Liver (tissue), 9 donors: ENCODE data around the gene MAN1A2. TPM values are rescaled to one million over a fixed set of nuclear protein-coding genes. Genes with fewer than 3 reads are reported as not detected.

Experiments
- DNase-seq: peaks from one replicate; pipeline ENCODE4 v3.0.0-alpha.2; 2017; ENCODE audit warnings: low spot score
- H3K27ac ChIP-seq, 2 donors: one replicate each; pipeline ENCODE4 v1.7.0; 2013; ENCODE audit warnings: inconsistent platforms in 2 of 2, low read length in 2 of 2, control low read depth in 1 of 2, low read depth in 1 of 2, mild to moderate bottlenecking in 1 of 2
- H3K27me3 ChIP-seq, 4 donors: one replicate each; pipeline versions ENCODE4 v1.6.1 to v1.7.0; 2013; ENCODE audit warnings: low read length in 3 of 4, inconsistent platforms in 1 of 4, mild to moderate bottlenecking in 1 of 4, moderate library complexity in 1 of 4; ENCODE audit not compliant: control insufficient read depth in 4 of 4, insufficient read depth in 4 of 4
- H3K36me3 ChIP-seq, 4 donors: one replicate each; pipeline versions ENCODE4 v1.6.1 to v1.7.0; 2013; ENCODE audit warnings: low read length in 3 of 4, mild to moderate bottlenecking in 3 of 4, low read depth in 1 of 4, moderate library complexity in 1 of 4; ENCODE audit not compliant: control insufficient read depth in 4 of 4, insufficient read depth in 3 of 4
- H3K4me1 ChIP-seq, 4 donors: one replicate each; pipeline versions ENCODE4 v1.6.1 to v1.7.0; 2013; ENCODE audit warnings: low read length in 3 of 4, mild to moderate bottlenecking in 3 of 4, moderate library complexity in 1 of 4; ENCODE audit not compliant: control insufficient read depth in 4 of 4, insufficient read depth in 4 of 4
- H3K4me3 ChIP-seq, 3 donors: one replicate each; pipeline versions ENCODE4 v1.6.1 to v1.7.0; 2013; ENCODE audit warnings: low read length in 3 of 3, control low read depth in 1 of 3, low read depth in 1 of 3, mild to moderate bottlenecking in 1 of 3
- H3K9ac ChIP-seq, 2 donors: one replicate each; pipeline ENCODE4 v1.7.0; 2013; ENCODE audit warnings: low read length in 2 of 2, mild to moderate bottlenecking in 2 of 2, moderate library complexity in 2 of 2, control low read depth in 1 of 2, low read depth in 1 of 2
- H3K9me3 ChIP-seq, 4 donors: one replicate each; pipeline versions ENCODE4 v1.6.1 to v1.7.0; 2013; ENCODE audit warnings: low read length in 3 of 4; ENCODE audit not compliant: control insufficient read depth in 4 of 4
- ATF3 ChIP-seq: IDR thresholded peaks from 2 replicates; pipeline ENCODE4 v1.6.1; 2016; ENCODE audit warnings: antibody characterized with exemption
- CTCF ChIP-seq: fragments of 150-350 bp; IDR thresholded peaks from 2 replicates; pipeline ENCODE4 v1.5.1; 2017; ENCODE audit warnings: improper control_type of control experiment, low read depth, low read length; ENCODE audit not compliant: missing input control
- EGR1 ChIP-seq, 2 donors: IDR thresholded peaks; 2 replicates each; pipeline ENCODE4 v1.6.1; 2016 to 2018; ENCODE audit warnings: antibody characterized with exemption in 2 of 2, low read depth in 2 of 2
- FOXA1 ChIP-seq: IDR thresholded peaks from 2 replicates; pipeline ENCODE4 v1.6.1; 2016; ENCODE audit warnings: antibody characterized with exemption
- FOXA2 ChIP-seq: IDR thresholded peaks from 2 replicates; pipeline ENCODE4 v1.6.1; 2016; ENCODE audit warnings: antibody characterized with exemption
- GABPA ChIP-seq, 2 donors: IDR thresholded peaks in 1 of 2; conservative IDR thresholded peaks in 1 of 2; 2 replicates each; pipeline ENCODE4 v1.6.1; 2016; ENCODE audit warnings: antibody characterized with exemption in 2 of 2, mild to moderate bottlenecking in 1 of 2, moderate library complexity in 1 of 2
- HNF4A ChIP-seq, 2 donors: conservative IDR thresholded peaks; 2 replicates each; pipeline ENCODE4 v1.6.1; 2016; ENCODE audit warnings: antibody characterized with exemption in 2 of 2, mild to moderate bottlenecking in 2 of 2
- HNF4G ChIP-seq: IDR thresholded peaks from 2 replicates; pipeline ENCODE4 v1.6.1; 2016; ENCODE audit warnings: antibody characterized with exemption
- JUND ChIP-seq, 2 donors: IDR thresholded peaks; 2 replicates each; pipeline ENCODE4 v1.6.1; 2016; ENCODE audit warnings: antibody characterized with exemption in 2 of 2
- MAX ChIP-seq: IDR thresholded peaks from 2 replicates; pipeline ENCODE4 v1.6.1; 2016; ENCODE audit warnings: antibody characterized with exemption
- NR2F2 ChIP-seq: IDR thresholded peaks from 2 replicates; pipeline ENCODE4 v1.6.1; 2016; ENCODE audit warnings: antibody characterized with exemption
- RAD21 ChIP-seq, 2 donors: IDR thresholded peaks; 2 replicates each; pipeline ENCODE4 v1.6.1; 2016; ENCODE audit warnings: antibody characterized with exemption in 2 of 2, mild to moderate bottlenecking in 2 of 2
- REST ChIP-seq: IDR thresholded peaks from 2 replicates; pipeline ENCODE4 v1.6.1; 2016; ENCODE audit warnings: antibody characterized with exemption, mild to moderate bottlenecking
- RXRA ChIP-seq, 2 donors: IDR thresholded peaks; 2 replicates each; pipeline ENCODE4 v1.6.1; 2017 to 2018; ENCODE audit warnings: antibody characterized with exemption in 2 of 2, mild to moderate bottlenecking in 1 of 2
- SP1 ChIP-seq: IDR thresholded peaks from 2 replicates; pipeline ENCODE4 v1.6.1; 2018; ENCODE audit warnings: antibody characterized with exemption, mild to moderate bottlenecking
- TAF1 ChIP-seq: conservative IDR thresholded peaks from 2 replicates; pipeline ENCODE4 v1.6.1; 2016; ENCODE audit warnings: antibody characterized with exemption, mild to moderate bottlenecking
- YY1 ChIP-seq: IDR thresholded peaks from 2 replicates; pipeline ENCODE4 v1.6.1; 2016; ENCODE audit warnings: antibody characterized with exemption, mild to moderate bottlenecking
- ZBTB33 ChIP-seq: IDR thresholded peaks from 2 replicates; pipeline ENCODE4 v1.6.1; 2016; ENCODE audit warnings: antibody characterized with exemption
- WGBS: extraction: QIAGEN DNeasy Blood & Tissue Kit; methylation state at CpG from one replicate; pipeline ENCODE4 v1.1.7; 2013; 5-methylcytosine and 5-hydroxymethylcytosine counted together
- polyA plus RNA-seq, 2 donors: library from polyadenylated mRNA; stranded (reverse) in 1 of 2; unstranded in 1 of 2; fragments of 200-250 nt in 1 of 2; fragments of >200 nt in 1 of 2; fragmentation: Nextera tagmentation in 1 of 2; extraction: Ambion mirVana in 1 of 2; gene quantifications; one replicate each; pipeline versions ENCODE4 v1.2.1 to v1.2.3, GENCODE V29; 2013 to 2015
- total RNA-seq, 2 donors: library from RNA; depleted of rRNA; stranded (reverse); fragments of >200 nt; gene quantifications; one replicate each; pipeline ENCODE4 v1.2.3, GENCODE V29; 2014
- donor health status: healthy.
- donor health status: healthy.
- donor health status: healthy.
- donor health status: healthy.
- donor health status: healthy.

Gene MAN1A2
- total and polyA plus RNA-seq, 4 donors = 10.9 to 58.7 (median 25.1) TPM

GRCh38 chr1:117346206-117346928 lies 20.9 kb upstream of the MAN1A2 start:
- TF ChIP-seq RXRA (IDR thresholded peaks at IDR 0.05) = no peak
- no peak for TF ChIP-seq MAX
- TF ChIP-seq TAF1 = no peak
- TF ChIP-seq NR2F2 = no peak
- TF ChIP-seq CTCF = no peak
- TF ChIP-seq REST = no peak
- TF ChIP-seq HNF4A (conservative IDR thresholded peaks at IDR 0.05) = no peak
- TF ChIP-seq GABPA (IDR thresholded peaks at IDR 0.05 in 1 of 2, conservative IDR thresholded peaks at IDR 0.05 in 1 of 2) = no peak
- TF ChIP-seq EGR1 (IDR thresholded peaks at IDR 0.05; ENCODE audit: low read depth in 2 of 2) = no peak
- TF ChIP-seq ATF3 = no peak
- TF ChIP-seq ZBTB33 = no peak
- no peak for TF ChIP-seq YY1
- no peak for TF ChIP-seq RAD21 (IDR thresholded peaks at IDR 0.05)
- TF ChIP-seq FOXA1 = no peak
- no peak for TF ChIP-seq HNF4G
- TF ChIP-seq JUND (IDR thresholded peaks at IDR 0.05) = no peak
- TF ChIP-seq FOXA2 = no peak
- no peak for TF ChIP-seq SP1
- Histone ChIP-seq H3K27me3 (peaks cover 0 to 3% (median 0%) of the 10 kb centered on the region in 4 donors), H3K4me1 (no peaks in the 10 kb centered on the region), H3K4me3 (no peak overlapping the region), H3K9me3 (no peaks in the 10 kb centered on the region), H3K27ac (no peak overlapping the region), H3K9ac (no peak overlapping the region), H3K36me3 (no peaks in the 10 kb centered on the region)
- DNase-seq = no peak
- WGBS = 84% methylated on average over 4 of the region's 4 CpGs
